Endothelial cell of umbilical vein (primary cell): ENCODE data around the gene EP400. TPM values are rescaled to one million over a fixed set of nuclear protein-coding genes. Genes with fewer than 3 reads are reported as not detected.

Source experiments
- BruUV-seq: library from RNA; stranded (reverse); fragments of 400-500 nt; replicated peaks from 2 replicates; lab custom pipeline; 2021; lab: Mats Ljungman, UMichigan
- CTCF ChIA-PET: fragments of 300-600, 350-600 bp; sonication (Branson Sonifier 250); formaldehyde crosslinking; loops from one replicate; lab custom pipeline; 2021; ENCODE audit warnings: antibody characterized with exemption, inconsistent platforms; lab: Charles Lee
- POLR2A ChIA-PET: fragments of 300-600, 350-600 bp; sonication (Branson Sonifier 250); formaldehyde crosslinking; loops from one replicate; lab custom pipeline; 2021; ENCODE audit warnings: antibody characterized with exemption, inconsistent platforms; lab: Charles Lee
- DNase-seq: peaks from one replicate; pipeline ENCODE4 v3.0.0-alpha.2; 2011; ENCODE audit warnings: low read depth, low spot score
- FAIRE-seq: peaks from 2 replicates; lab custom pipeline; 2011; peaks lifted over from hg19 to GRCh38; lab: Jason Lieb, UNC
- H2AFZ ChIP-seq: 2 replicates; pipeline ENCODE4 v1.6.0; 2012; ENCODE audit warnings: low read depth, low read length, control low read depth, inconsistent platforms
- H3K27ac ChIP-seq: 2 replicates; pipeline ENCODE4 v1.5.1; 2011; ENCODE audit warnings: low read depth, mild to moderate bottlenecking, control low read depth, low read length, moderate library complexity; ENCODE audit not compliant: insufficient read depth
- H3K27me3 ChIP-seq, 2 experiments: 2 replicates each; pipeline versions ENCODE4 v1.6.0 to v1.6.1; 2011; ENCODE audit warnings: low read length in 2 of 2, mixed read lengths in 1 of 2; ENCODE audit not compliant: control insufficient read depth in 2 of 2, insufficient read depth in 2 of 2
- H3K36me3 ChIP-seq, 2 experiments: 2 replicates in 1 of 2; 3 replicates in 1 of 2; pipeline ENCODE4 v1.5.1; 2011; ENCODE audit warnings: low read length in 2 of 2, mild to moderate bottlenecking in 1 of 2, moderate library complexity in 1 of 2; ENCODE audit not compliant: control insufficient read depth in 2 of 2, insufficient read depth in 2 of 2; ENCODE audit errors: extremely low read depth in 1 of 2
- H3K4me1 ChIP-seq: 3 replicates; pipeline ENCODE4 v1.5.1; 2011; ENCODE audit warnings: mild to moderate bottlenecking, low read length; ENCODE audit not compliant: control insufficient read depth, insufficient read depth; ENCODE audit errors: extremely low read depth
- H3K4me2 ChIP-seq: 2 replicates; pipeline ENCODE4 v1.6.1; 2011; ENCODE audit warnings: low read length, control low read depth, mixed read lengths; ENCODE audit not compliant: insufficient read depth
- H3K4me3 ChIP-seq, 3 experiments: fragments of 200-600 bp in 1 of 3; sonication (generic), shearing (Covaris generic) in 1 of 3; replicated peaks in 1 of 3; 2 replicates each; pipeline ENCODE4 v1.5.1; 2011 to 2016; ENCODE audit warnings: control low read depth in 3 of 3, low read length in 3 of 3, mild to moderate bottlenecking in 2 of 3, inconsistent platforms in 1 of 3, low read depth in 1 of 3, moderate library complexity in 1 of 3; ENCODE audit not compliant: insufficient read depth in 1 of 3
- H3K79me2 ChIP-seq: 2 replicates; pipeline ENCODE4 v1.6.0; 2012; ENCODE audit warnings: low read length, inconsistent platforms; ENCODE audit not compliant: control insufficient read depth, insufficient read depth
- H3K9ac ChIP-seq: replicated peaks from 2 replicates; pipeline ENCODE3; 2011; ENCODE audit warnings: low read length, control low read depth; ENCODE audit not compliant: insufficient read depth; ENCODE audit errors: extremely low read depth
- H3K9me1 ChIP-seq: replicated peaks from 3 replicates; pipeline ENCODE4 v1.6.0; 2011; ENCODE audit warnings: mild to moderate bottlenecking, low read length; ENCODE audit not compliant: control insufficient read depth, insufficient read depth; ENCODE audit errors: extremely low read depth
- H3K9me3 ChIP-seq: replicated peaks from 2 replicates; pipeline ENCODE4 v1.5.1; 2012; ENCODE audit warnings: low read length, inconsistent platforms; ENCODE audit not compliant: control insufficient read depth, insufficient read depth
- H4K20me1 ChIP-seq: replicated peaks from 2 replicates; pipeline ENCODE3; 2011; ENCODE audit warnings: mild to moderate bottlenecking, low read length; ENCODE audit not compliant: control insufficient read depth, insufficient read depth; ENCODE audit errors: extremely low read depth
- CTCF ChIP-seq, 2 donors: IDR thresholded peaks; 1 replicate in 1 of 2; 2 replicates in 1 of 2; pipeline ENCODE4 v1.5.1; 2011; ENCODE audit warnings: low read length in 2 of 2, mild to moderate bottlenecking in 2 of 2, moderate library complexity in 2 of 2, control low read depth in 1 of 2, inconsistent platforms in 1 of 2, low read depth in 1 of 2; ENCODE audit not compliant: insufficient read depth in 1 of 2; ENCODE audit errors: extremely low read depth in 1 of 2
- EZH2 ChIP-seq: IDR thresholded peaks from 2 replicates; pipeline ENCODE4 v1.6.1; 2012; ENCODE audit warnings: borderline replicate concordance, low read depth, mild to moderate bottlenecking, moderate library complexity, low read length, inconsistent platforms; ENCODE audit not compliant: severe bottlenecking
- FOS ChIP-seq: IDR thresholded peaks from 2 replicates; pipeline ENCODE4 v1.6.1; 2011; ENCODE audit warnings: mild to moderate bottlenecking, low read length, moderate library complexity, borderline replicate concordance; ENCODE audit not compliant: insufficient read depth
- GATA2 ChIP-seq: IDR thresholded peaks from 2 replicates; pipeline ENCODE4 v1.7.0; 2011; ENCODE audit warnings: low read depth, mild to moderate bottlenecking, moderate library complexity, mixed read lengths, low read length; ENCODE audit not compliant: insufficient read length, insufficient read depth
- JUN ChIP-seq: IDR thresholded peaks from 2 replicates; pipeline ENCODE4 v1.6.1; 2011; ENCODE audit warnings: borderline replicate concordance, low read depth; ENCODE audit not compliant: insufficient read length, insufficient read depth
- MAX ChIP-seq: IDR thresholded peaks from 2 replicates; pipeline ENCODE4 v1.6.1; 2011; ENCODE audit not compliant: insufficient read depth, insufficient read length
- MYC ChIP-seq: IDR thresholded peaks from one replicate; pipeline ENCODE4 v1.6.1; 2011; ENCODE audit warnings: mild to moderate bottlenecking, low read depth, low read length
- POLR2A ChIP-seq: IDR thresholded peaks from 2 replicates; pipeline ENCODE4 v1.6.1; 2012; ENCODE audit warnings: low read depth, mild to moderate bottlenecking, control low read depth, low read length
- POLR2AphosphoS5 ChIP-seq: IDR thresholded peaks from 2 replicates; pipeline ENCODE4 v1.6.1; 2012; ENCODE audit warnings: low read depth, mild to moderate bottlenecking, control low read depth, low read length, moderate library complexity; ENCODE audit not compliant: insufficient read depth
- dilution Hi-C: fragments of 300-500 bp; cut with MboI; formaldehyde crosslinking; loops from one replicate; pipeline ENCODE4 v1.15.0; 2019; ENCODE audit warnings: low sequenced_read_pairs; ENCODE audit not compliant: extremely low pct_ligation_motif_present
- intact Hi-C: fragments of 100-400 bp; cut with micrococcal nuclease; formaldehyde crosslinking; loops from one replicate; pipeline ENCODE4 v1.10.0; 2022
- polyA plus RNA-seq, 4 experiments: library from polyadenylated mRNA; depleted of rRNA in 3 of 4; stranded (reverse) in 3 of 4; unstranded in 1 of 4; fragments of >200 nt; gene quantifications; 2 replicates each; pipeline versions ENCODE4 v1.2.1 to v1.2.3, GENCODE V29; 2011 to 2012; ENCODE audit warnings: missing spikeins in 1 of 4
- total RNA-seq: library from RNA; stranded (reverse); gene quantifications from 2 replicates; pipeline ENCODE4 v1.2.3, GENCODE V29; 2021

Gene EP400
- total and polyA plus RNA-seq, 2 donors (not counting 3 experiments of a cell fraction or from before 2014, with no cell fraction given) = 9.0 to 57.7 TPM

GRCh38 chr12:131991816-131992430, 42.2 kb downstream of the EP400 start:
- Histone ChIP-seq H4K20me1 (no peaks in the 10 kb centered on the region), H2AFZ (no peak overlapping the region), H3K9me1 (no peaks in the 10 kb centered on the region), H3K4me3 (no peak overlapping the region), H3K9me3 (no peaks in the 10 kb centered on the region), H3K4me2 (no peak overlapping the region), H3K36me3 (peaks cover 15 to 49% of the 10 kb centered on the region in 2 experiments), H3K27ac (no peak overlapping the region), H3K27me3 (no peaks in the 10 kb centered on the region), H3K79me2 (no peaks in the 10 kb centered on the region), H3K4me1 (no peaks in the 10 kb centered on the region), H3K9ac (no peak overlapping the region)
- TF ChIP-seq FOS (no peak), MYC (no peak), MAX (no peak), POLR2AphosphoS5 (no peak), JUN (no peak), POLR2A (no peak), CTCF (IDR thresholded peaks at IDR 0.05; ENCODE audit: extremely low read depth in 1 of 2, insufficient read depth in 1 of 2, low read depth in 1 of 2, low read length in 2 of 2) (no peak), GATA2 (no peak), EZH2 (no peak)
- POLR2A ChIA-PET = no interaction called here
- BruUV-seq = no TSS peak
- intact Hi-C loops (no loop called here), dilution Hi-C loops (no loop called here)
- FAIRE-seq = no peak
- CTCF ChIA-PET = interaction anchor here (1.2 kb wide), 1 partner anchor 141 kb away, joined by 4 read pairs; no protein-coding TSS in a partner anchor
- no peak for DNase-seq
